HepG2 (cell line): ENCODE measurements around the gene ATF6. TPM values are rescaled to one million over a fixed set of nuclear protein-coding genes. Genes with fewer than 3 reads are reported as not detected.

Experiments
- ARID5B ChIP-seq: IDR thresholded peaks from 2 replicates; pipeline ENCODE4 v1.4.0; 2020; ENCODE audit warnings: mild to moderate bottlenecking, missing genetic modification reagents
- CCAR2 ChIP-seq: fragments of 200-400 bp; formaldehyde crosslinking; optimal IDR thresholded peaks from 2 replicates; pipeline ENCODE3; 2018; ENCODE audit warnings: low read depth, mild to moderate bottlenecking, low read length, moderate library complexity
- CENPT ChIP-seq: sonication (generic); formaldehyde crosslinking; IDR thresholded peaks from 2 replicates; pipeline ENCODE4 v1.8.0; 2022; ENCODE audit warnings: low read depth, mild to moderate bottlenecking, moderate library complexity, missing genetic modification reagents
- DR1 ChIP-seq: sonication (generic); formaldehyde crosslinking; IDR thresholded peaks from 2 replicates; pipeline ENCODE4 v1.8.0; 2021; ENCODE audit warnings: mild to moderate bottlenecking, missing genetic modification reagents, inconsistent platforms
- GRHL1 ChIP-seq: sonication (generic); formaldehyde crosslinking; conservative IDR thresholded peaks from 2 replicates; pipeline ENCODE4 v1.8.0; 2022; ENCODE audit warnings: missing genetic modification reagents
- HNRNPLL ChIP-seq: fragments of 200-400 bp; formaldehyde crosslinking; IDR thresholded peaks from 2 replicates; pipeline ENCODE4 v1.6.1; 2017; ENCODE audit warnings: mild to moderate bottlenecking, low read depth, low read length; ENCODE audit not compliant: poor library complexity, severe bottlenecking
- KDM2A ChIP-seq: sonication (generic); formaldehyde crosslinking; IDR thresholded peaks from 2 replicates; pipeline ENCODE4 v1.4.0; 2020; ENCODE audit warnings: low read depth, missing genetic modification reagents, borderline replicate concordance
- MAFF ChIP-seq: IDR thresholded peaks from 2 replicates; pipeline ENCODE4 v1.6.1; 2011; ENCODE audit warnings: low read depth, low read length, improper control_type of control experiment
- NR2F2 ChIP-seq: IDR thresholded peaks from 2 replicates; pipeline ENCODE4 v1.6.1; 2012; ENCODE audit warnings: low read depth, inconsistent platforms, borderline replicate concordance
- SP140L ChIP-seq: sonication (generic); formaldehyde crosslinking; IDR thresholded peaks from 2 replicates; pipeline ENCODE4 v1.4.0; 2020; ENCODE audit warnings: missing genetic modification reagents, borderline replicate concordance
- ZBTB2 ChIP-seq: sonication (generic); formaldehyde crosslinking; IDR thresholded peaks from 2 replicates; pipeline ENCODE4 v1.8.0; 2022; ENCODE audit warnings: low read depth, missing genetic modification reagents
- ZC3H13 ChIP-seq: sonication (generic); formaldehyde crosslinking; IDR thresholded peaks from 2 replicates; pipeline ENCODE4 v1.8.1; 2023; ENCODE audit warnings: mild to moderate bottlenecking, missing genetic modification reagents, moderate library complexity
- ZFP36L2 ChIP-seq: sonication (generic); formaldehyde crosslinking; IDR thresholded peaks from 2 replicates; pipeline ENCODE4 v1.4.0; 2020; ENCODE audit warnings: missing genetic modification reagents
- ZNF224 ChIP-seq: sonication (generic); formaldehyde crosslinking; IDR thresholded peaks from 2 replicates; pipeline ENCODE4 v1.5.0; 2020; ENCODE audit warnings: mild to moderate bottlenecking, missing genetic modification reagents
- ZNF282 ChIP-seq: fragments of 450-650 bp; IDR thresholded peaks from 2 replicates; pipeline ENCODE4 v1.6.1; 2018; ENCODE audit not compliant: partially characterized antibody
- ZNF687 ChIP-seq: sonication (generic); formaldehyde crosslinking; IDR thresholded peaks from 2 replicates; pipeline ENCODE4 v1.5.1; 2020; ENCODE audit warnings: mild to moderate bottlenecking, missing genetic modification reagents, moderate library complexity
- ZNF878 ChIP-seq: sonication (generic); formaldehyde crosslinking; IDR thresholded peaks from 2 replicates; pipeline ENCODE4 v1.8.1; 2023; ENCODE audit warnings: mild to moderate bottlenecking, missing genetic modification reagents, moderate library complexity
- polyA plus RNA-seq, 8 experiments: library from polyadenylated mRNA; depleted of rRNA in 3 of 8; stranded (reverse) in 7 of 8; unstranded in 1 of 8; fragments of >200 nt; fragmentation: Illumina TruSeq in 4 of 8; extraction: Trizol in 4 of 8; gene quantifications; 2 replicates each; pipeline versions ENCODE4 v1.2.1 to v1.2.3, GENCODE V29; 2011 to 2016; ENCODE audit warnings: low read depth in 4 of 8, missing spikeins in 1 of 8, mixed read lengths in 1 of 8; ENCODE audit not compliant: insufficient read depth in 1 of 8
- total RNA-seq, 5 experiments: library from RNA; depleted of rRNA; stranded (reverse); fragments of >200 nt; fragmentation: Illumina TruSeq; extraction: Trizol; gene quantifications; 2 replicates each; pipeline ENCODE4 v1.2.3, GENCODE V29; 2016; ENCODE audit warnings: low read depth in 1 of 5

Gene ATF6
- total and polyA plus RNA-seq, 2 of the 13 experiments (the other 11 are each of a cell fraction or from before 2014, with no cell fraction given), result 13.2 to 14.5 TPM

- peak; percentile 71; the same call in 1 of the 2 replicates for TF ChIP-seq ARID5B
- TF ChIP-seq ZNF282, result no peak
- 0 out of 2 replicates have a peak, but pooled peaks have one; percentile 55 for TF ChIP-seq CENPT (CRISPR knock-in tag)
- TF ChIP-seq KDM2A, result peak; percentile 96
- TF ChIP-seq ZNF878, result no peak
- peak; percentile 26; the same call in 1 of the 2 replicates for TF ChIP-seq NR2F2
- TF ChIP-seq ZC3H13 (CRISPR knock-in tag), result no peak
- peak; percentile 79; the same call in 1 of the 2 replicates for TF ChIP-seq ZNF224 (CRISPR knock-in tag)
- TF ChIP-seq GRHL1 (CRISPR knock-in tag), result no peak
- no peak for TF ChIP-seq MAFF
- no peak for TF ChIP-seq CCAR2
- TF ChIP-seq DR1, result 0 out of 2 replicates have a peak, but pooled peaks have one; percentile 49
- no peak for TF ChIP-seq SP140L
- TF ChIP-seq HNRNPLL, result peak; percentile 54
- TF ChIP-seq ZFP36L2 (CRISPR knock-in tag), result no peak
- no peak; the same call in 1 of the 2 replicates for TF ChIP-seq ZBTB2 (CRISPR knock-in tag)
- peak; percentile 92 for TF ChIP-seq ZNF687
Observed at GRCh38 chr1:161749509-161750407, 16.4 kb upstream of the ATF6 start, which contains the start of gene DUSP12 (continued).
